Astrocyte (in vitro differentiated cells and primary cell): ENCODE measurements around the gene LOXL4. TPM values are rescaled to one million over a fixed set of nuclear protein-coding genes. Genes with fewer than 3 reads are reported as not detected.

Experiments
- DNase-seq: peaks from one replicate; pipeline ENCODE4 v3.0.0-alpha.2; 2010; ENCODE audit warnings: low read depth
- FAIRE-seq: peaks from 2 replicates; lab custom pipeline; 2011; peaks lifted over from hg19 to GRCh38; lab: Jason Lieb, UNC
- H2AFZ ChIP-seq: 2 replicates; pipeline ENCODE4 v1.6.0; 2012; ENCODE audit warnings: low read depth, low read length, inconsistent platforms
- H3K27ac ChIP-seq: 2 replicates; pipeline ENCODE4 v1.5.1; 2011; ENCODE audit warnings: low read depth, low read length, inconsistent platforms
- H3K27me3 ChIP-seq: 2 replicates; pipeline ENCODE4 v1.6.0; 2011; ENCODE audit warnings: low read length, inconsistent platforms; ENCODE audit not compliant: insufficient read depth
- H3K36me3 ChIP-seq: 2 replicates; pipeline ENCODE4 v1.5.1; 2011; ENCODE audit warnings: low read length, inconsistent platforms; ENCODE audit not compliant: insufficient read depth
- H3K4me1 ChIP-seq: 2 replicates; pipeline ENCODE4 v1.5.1; 2011; ENCODE audit warnings: low read length, inconsistent platforms; ENCODE audit not compliant: insufficient read depth
- H3K4me2 ChIP-seq: 2 replicates; pipeline ENCODE4 v1.6.0; 2012; ENCODE audit warnings: low read length, inconsistent platforms
- H3K4me3 ChIP-seq: 2 replicates; pipeline ENCODE4 v1.5.1; 2011; ENCODE audit warnings: low read depth, mild to moderate bottlenecking, low read length, inconsistent platforms; ENCODE audit not compliant: insufficient read depth
- H3K79me2 ChIP-seq: 2 replicates; pipeline ENCODE4 v1.6.0; 2012; ENCODE audit warnings: mild to moderate bottlenecking, low read length, inconsistent platforms; ENCODE audit not compliant: insufficient read depth
- H3K9ac ChIP-seq: 2 replicates; pipeline ENCODE4 v1.6.0; 2012; ENCODE audit warnings: mild to moderate bottlenecking, low read length, inconsistent platforms
- H3K9me3 ChIP-seq: 2 replicates; pipeline ENCODE4 v1.5.1; 2012; ENCODE audit warnings: low read depth, mild to moderate bottlenecking, low read length, inconsistent platforms; ENCODE audit not compliant: insufficient read depth
- H4K20me1 ChIP-seq: 2 replicates; pipeline ENCODE4 v1.6.0; 2012; ENCODE audit warnings: low read length, inconsistent platforms; ENCODE audit not compliant: insufficient read depth
- H3K27ac Mint-ChIP-seq: one replicate; pipeline ENCODE4 v1.8.0; 2021; ENCODE audit warnings: mild to moderate bottlenecking, mixed read lengths; ENCODE audit not compliant: unreplicated experiment
- H3K27me3 Mint-ChIP-seq: one replicate; pipeline ENCODE4 v1.8.0; 2021; ENCODE audit warnings: low read depth, mixed read lengths; ENCODE audit not compliant: unreplicated experiment
- H3K36me3 Mint-ChIP-seq: one replicate; pipeline ENCODE4 v1.8.0; 2021; ENCODE audit warnings: low read depth, mixed read lengths; ENCODE audit not compliant: unreplicated experiment
- H3K4me1 Mint-ChIP-seq: one replicate; pipeline ENCODE4 v1.8.0; 2021; ENCODE audit warnings: low read depth, mixed read lengths; ENCODE audit not compliant: unreplicated experiment
- H3K4me3 Mint-ChIP-seq: one replicate; pipeline ENCODE4 v1.8.0; 2021; ENCODE audit warnings: mild to moderate bottlenecking, moderate library complexity, mixed read lengths; ENCODE audit not compliant: unreplicated experiment
- H3K9me3 Mint-ChIP-seq: one replicate; pipeline ENCODE4 v1.8.0; 2021; ENCODE audit warnings: mild to moderate bottlenecking, mixed read lengths; ENCODE audit not compliant: unreplicated experiment
- EZH2 ChIP-seq: IDR thresholded peaks from 2 replicates; pipeline ENCODE4 v1.6.1; 2012; ENCODE audit warnings: mild to moderate bottlenecking, low read length, inconsistent platforms; ENCODE audit not compliant: insufficient read depth
- total RNA-seq: library from RNA; stranded (reverse); gene quantifications from 2 replicates; pipeline ENCODE4 v1.2.1, GENCODE V29; 2021
- TF ChIP-seq, protein P1 (sequence below): IDR thresholded peaks from 2 replicates; pipeline ENCODE4 v1.5.1; 2011; ENCODE audit warnings: low read depth, mild to moderate bottlenecking, inconsistent platforms, low read length, moderate library complexity; ENCODE audit not compliant: insufficient read depth

LOXL4 gene
- total RNA-seq, 1 donor from 2014 or later = 26.6 TPM

DNA sequence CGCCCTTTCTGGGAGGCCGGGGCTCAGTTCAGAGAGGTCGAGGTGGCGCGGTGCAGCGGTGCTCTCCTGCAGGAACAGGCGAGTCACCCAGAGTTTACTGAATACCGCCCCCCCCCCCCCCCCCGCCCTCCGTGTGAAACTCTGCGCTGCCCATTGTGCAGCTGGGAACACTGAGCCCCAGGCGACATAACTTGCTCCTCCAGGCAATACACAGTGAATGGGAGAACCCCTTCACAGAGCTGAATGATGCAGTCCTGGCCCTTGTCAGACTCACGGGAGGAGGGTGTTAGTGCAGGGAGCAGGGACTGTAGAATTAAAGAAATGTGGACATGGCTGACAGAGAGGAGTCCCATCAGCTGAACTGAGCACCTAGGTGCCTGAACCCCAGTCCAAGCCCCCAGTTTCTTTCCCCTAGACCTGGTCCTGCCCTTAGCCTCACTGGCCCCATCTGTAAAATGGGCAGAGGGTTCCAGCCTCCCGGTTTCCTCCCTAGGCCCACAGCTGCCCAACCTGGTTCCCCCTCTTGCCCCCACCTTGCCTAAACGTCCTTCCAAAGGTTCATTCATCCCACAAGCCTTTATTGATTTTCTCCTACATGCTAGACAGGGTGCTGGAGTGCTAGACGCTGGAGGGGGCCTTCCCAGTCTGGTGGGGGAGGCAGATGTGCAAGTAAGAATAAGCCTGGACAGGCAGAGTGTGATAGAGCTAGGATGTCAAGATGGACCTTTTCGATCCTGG lies 869 bp upstream of the LOXL4 start:
- Mint-ChIP-seq H3K4me1 (peaks cover 56% of the 10 kb centered on the region), H3K36me3 (peaks cover 3% of the 10 kb centered on the region), H3K27me3 (peaks cover 6% of the 10 kb centered on the region), H3K27ac (peak overlapping the region; percentile 92), H3K9me3 (no peaks in the 10 kb centered on the region), H3K4me3 (peak overlapping the region; percentile 45)
- no peaks in the 10 kb centered on the region for H3K9me3 ChIP-seq
- H3K27ac ChIP-seq = peak overlapping the region; percentile 62
- peak overlapping the region; percentile 47 for H3K4me3 ChIP-seq
- TF ChIP-seq EZH2 = no peak
- TF ChIP-seq, protein P1, sequence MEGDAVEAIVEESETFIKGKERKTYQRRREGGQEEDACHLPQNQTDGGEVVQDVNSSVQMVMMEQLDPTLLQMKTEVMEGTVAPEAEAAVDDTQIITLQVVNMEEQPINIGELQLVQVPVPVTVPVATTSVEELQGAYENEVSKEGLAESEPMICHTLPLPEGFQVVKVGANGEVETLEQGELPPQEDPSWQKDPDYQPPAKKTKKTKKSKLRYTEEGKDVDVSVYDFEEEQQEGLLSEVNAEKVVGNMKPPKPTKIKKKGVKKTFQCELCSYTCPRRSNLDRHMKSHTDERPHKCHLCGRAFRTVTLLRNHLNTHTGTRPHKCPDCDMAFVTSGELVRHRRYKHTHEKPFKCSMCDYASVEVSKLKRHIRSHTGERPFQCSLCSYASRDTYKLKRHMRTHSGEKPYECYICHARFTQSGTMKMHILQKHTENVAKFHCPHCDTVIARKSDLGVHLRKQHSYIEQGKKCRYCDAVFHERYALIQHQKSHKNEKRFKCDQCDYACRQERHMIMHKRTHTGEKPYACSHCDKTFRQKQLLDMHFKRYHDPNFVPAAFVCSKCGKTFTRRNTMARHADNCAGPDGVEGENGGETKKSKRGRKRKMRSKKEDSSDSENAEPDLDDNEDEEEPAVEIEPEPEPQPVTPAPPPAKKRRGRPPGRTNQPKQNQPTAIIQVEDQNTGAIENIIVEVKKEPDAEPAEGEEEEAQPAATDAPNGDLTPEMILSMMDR = no peak
- H3K9ac ChIP-seq = peak overlapping the region; percentile 68
- H4K20me1 ChIP-seq = no peaks in the 10 kb centered on the region
- H3K4me1 ChIP-seq = peaks cover 38% of the 10 kb centered on the region
- FAIRE-seq (no peak), DNase-seq (no peak)
- H2AFZ ChIP-seq = peak overlapping the region; percentile 55
- H3K4me2 ChIP-seq = peak overlapping the region; percentile 84
- no peaks in the 10 kb centered on the region for H3K79me2 ChIP-seq
- no peaks in the 10 kb centered on the region for H3K36me3 ChIP-seq
- no peaks in the 10 kb centered on the region for H3K27me3 ChIP-seq

DNA sequence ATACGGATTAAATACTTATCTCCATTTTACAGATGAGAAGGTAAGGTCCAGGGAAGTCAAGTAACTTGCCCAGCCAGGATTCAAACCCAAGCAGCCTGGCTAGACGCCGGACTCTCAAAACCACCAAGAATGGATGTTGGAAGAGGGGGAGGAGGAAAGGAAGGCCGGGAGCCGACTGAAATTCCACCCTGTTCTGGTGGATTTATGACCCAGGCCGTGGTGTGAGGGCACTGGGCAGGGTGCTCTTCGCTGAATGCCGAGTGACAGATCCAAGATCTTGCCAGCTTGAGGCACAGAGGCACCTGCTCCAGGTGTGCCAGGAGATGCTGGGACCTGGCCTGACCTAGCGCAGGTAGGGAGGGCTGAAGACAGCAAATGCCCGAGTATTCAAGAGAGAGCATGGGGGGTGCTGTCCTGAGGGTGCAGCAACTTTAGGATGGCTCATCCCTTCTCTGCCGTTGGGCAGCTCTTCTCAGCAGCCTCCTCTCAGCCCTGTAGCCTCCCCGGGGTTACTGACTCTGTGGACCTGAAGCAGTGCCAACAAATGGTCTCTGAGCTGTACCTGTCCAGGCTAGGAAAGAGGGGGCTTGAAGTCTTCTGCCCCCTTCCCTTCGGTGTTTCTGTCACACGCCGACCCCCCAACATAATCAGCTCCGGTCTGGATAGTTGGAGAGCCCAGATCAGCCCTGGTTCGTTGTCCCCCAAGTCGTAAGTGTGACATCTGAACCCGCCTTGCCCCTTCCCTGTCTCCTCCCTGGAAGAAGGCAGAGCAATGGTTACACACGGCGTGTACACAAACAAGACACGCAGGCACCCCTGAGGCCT lies 713 bp downstream of the LOXL4 start:
- Histone ChIP-seq H3K79me2 (no peaks in the 10 kb centered on the region), H3K27me3 (no peaks in the 10 kb centered on the region), H2AFZ (peak overlapping the region; percentile 82), H3K36me3 (no peaks in the 10 kb centered on the region), H4K20me1 (no peaks in the 10 kb centered on the region), H3K9ac (peak overlapping the region; percentile 74), H3K4me2 (peak overlapping the region; percentile 82), H3K4me3 (peak overlapping the region; percentile 30), H3K27ac (no peak overlapping the region), H3K4me1 (peaks cover 38% of the 10 kb centered on the region), H3K9me3 (no peaks in the 10 kb centered on the region)
- H3K4me1 Mint-ChIP-seq = peaks cover 46% of the 10 kb centered on the region
- FAIRE-seq (no peak), DNase-seq (no peak)
- no peaks in the 10 kb centered on the region for H3K9me3 Mint-ChIP-seq
- peak overlapping the region; percentile 70 for H3K4me3 Mint-ChIP-seq
- TF ChIP-seq EZH2 = no peak
- TF ChIP-seq, protein P1 = no peak
- H3K36me3 Mint-ChIP-seq = peaks cover 3% of the 10 kb centered on the region
- peak overlapping the region; percentile 59 for H3K27ac Mint-ChIP-seq
- H3K27me3 Mint-ChIP-seq = peaks cover 4% of the 10 kb centered on the region
